H1 (cell line): Measurements from ENCODE around the gene DGKI. TPM values are rescaled to one million over a fixed set of nuclear protein-coding genes. Genes with fewer than 3 reads are reported as not detected.

Experiments
- CTCF ChIA-PET: fragments of 300-600 bp; sonication (Branson Sonifier 250); formaldehyde crosslinking; loops from one replicate; lab custom pipeline; 2021; ENCODE audit not compliant: partially characterized antibody; lab: Charles Lee
- POLR2A ChIA-PET: fragments of 300-600 bp; sonication (Branson Sonifier 250); formaldehyde crosslinking; loops from one replicate; lab custom pipeline; 2021; ENCODE audit warnings: inconsistent platforms; ENCODE audit not compliant: partially characterized antibody; lab: Charles Lee
- DNase-seq, 2 experiments: peaks; one replicate each; pipeline versions ENCODE4 v3.0.0 to v3.0.0-alpha.2; 2010 to 2022; ENCODE audit warnings: low spot score in 2 of 2, low read depth in 1 of 2, mixed read lengths in 1 of 2
- FAIRE-seq: peaks from 2 replicates; lab custom pipeline; 2011; peaks lifted over from hg19 to GRCh38; lab: Jason Lieb, UNC
- H2AFZ ChIP-seq: 2 replicates; pipeline ENCODE4 v1.8.1; 2012; ENCODE audit warnings: low read length, inconsistent platforms
- H2AK5ac ChIP-seq: 2 replicates; pipeline ENCODE4 v1.6.1; 2013; ENCODE audit warnings: low read depth, low read length
- H2BK120ac ChIP-seq: replicated peaks from 2 replicates; pipeline ENCODE3; 2013; ENCODE audit warnings: low read depth, low read length, inconsistent platforms
- H2BK12ac ChIP-seq: 2 replicates; pipeline ENCODE4 v1.6.1; 2013; ENCODE audit warnings: low read depth, low read length
- H2BK15ac ChIP-seq: 2 replicates; pipeline ENCODE4 v1.6.1; 2013; ENCODE audit warnings: low read length
- H2BK20ac ChIP-seq: 2 replicates; pipeline ENCODE4 v1.6.1; 2013; ENCODE audit warnings: low read length
- H2BK5ac ChIP-seq: 2 replicates; pipeline ENCODE4 v1.6.1; 2013; ENCODE audit warnings: low read depth, low read length
- H3K14ac ChIP-seq: 2 replicates; pipeline ENCODE4 v1.6.1; 2013; ENCODE audit warnings: inconsistent platforms; ENCODE audit not compliant: insufficient read length
- H3K18ac ChIP-seq: 2 replicates; pipeline ENCODE4 v1.6.1; 2013; ENCODE audit warnings: low read length; ENCODE audit errors: extremely low read depth
- H3K23ac ChIP-seq: 2 replicates; pipeline ENCODE4 v1.6.1; 2013; ENCODE audit warnings: inconsistent platforms; ENCODE audit not compliant: insufficient read length
- H3K23me2 ChIP-seq: 2 replicates; pipeline ENCODE4 v1.6.1; 2013; ENCODE audit warnings: low read depth, low read length
- H3K27ac ChIP-seq: 2 replicates; pipeline ENCODE4 v1.6.1; 2011; ENCODE audit warnings: low read depth, low read length, inconsistent platforms
- H3K27me3 ChIP-seq, 4 experiments: replicated peaks in 1 of 4; 1 replicate in 1 of 4; 2 replicates in 3 of 4; pipeline versions ENCODE4 v1.6.1 to v1.8.1; 2011 to 2013; ENCODE audit warnings: low read length in 3 of 4, mild to moderate bottlenecking in 3 of 4, inconsistent platforms in 2 of 4, mixed read lengths in 2 of 4, moderate library complexity in 1 of 4; ENCODE audit not compliant: control insufficient read depth in 3 of 4, insufficient read depth in 3 of 4; ENCODE audit errors: extremely low read depth in 1 of 4
- H3K36me3 ChIP-seq, 4 experiments: 2 replicates each; pipeline versions ENCODE4 v1.6.1 to v1.8.1; 2011 to 2013; ENCODE audit warnings: mild to moderate bottlenecking in 4 of 4, low read length in 3 of 4, moderate library complexity in 2 of 4, control low read depth in 1 of 4, inconsistent platforms in 1 of 4; ENCODE audit not compliant: insufficient read depth in 4 of 4, control insufficient read depth in 2 of 4
- H3K4ac ChIP-seq: replicated peaks from 2 replicates; pipeline ENCODE3; 2013; ENCODE audit warnings: low read length, low read depth, mixed read lengths, inconsistent platforms; ENCODE audit not compliant: insufficient read length
- H3K4me1 ChIP-seq, 4 experiments: replicated peaks in 1 of 4; 1 replicate in 1 of 4; 2 replicates in 3 of 4; pipeline versions ENCODE4 v1.6.1 to v1.8.1; 2011 to 2013; ENCODE audit warnings: low read length in 3 of 4, inconsistent platforms in 2 of 4, mixed read lengths in 1 of 4; ENCODE audit not compliant: insufficient read depth in 4 of 4, control insufficient read depth in 3 of 4
- H3K4me2 ChIP-seq, 2 experiments: 2 replicates each; pipeline versions ENCODE4 v1.6.1 to v1.8.1; 2011 to 2013; ENCODE audit warnings: low read depth in 2 of 2, low read length in 2 of 2, control low read depth in 1 of 2, inconsistent platforms in 1 of 2, mild to moderate bottlenecking in 1 of 2; ENCODE audit not compliant: insufficient read depth in 1 of 2
- H3K4me3 ChIP-seq, 4 experiments: fragments of 200-600, 300-600 bp in 1 of 4; sonication (generic), shearing (Covaris generic), sonication (Bioruptor Twin) in 1 of 4; 2 replicates each; pipeline versions ENCODE4 v1.5.1 to v1.8.1; 2011 to 2016; ENCODE audit warnings: low read length in 4 of 4, low read depth in 3 of 4, control low read depth in 2 of 4, inconsistent platforms in 2 of 4, mild to moderate bottlenecking in 2 of 4, mixed read lengths in 1 of 4, moderate library complexity in 1 of 4; ENCODE audit not compliant: insufficient read depth in 2 of 4; ENCODE audit errors: extremely low read depth in 1 of 4
- H3K56ac ChIP-seq: replicated peaks from 2 replicates; pipeline ENCODE3; 2013; ENCODE audit warnings: low read depth, mild to moderate bottlenecking, mixed read lengths, low read length, inconsistent platforms; ENCODE audit not compliant: insufficient read length
- H3K79me1 ChIP-seq: 2 replicates; pipeline ENCODE4 v1.6.1; 2013; ENCODE audit warnings: low read depth, low read length, control low read depth
- H3K79me2 ChIP-seq, 2 experiments: 2 replicates each; pipeline versions ENCODE4 v1.6.1 to v1.8.1; 2012 to 2013; ENCODE audit warnings: low read length in 2 of 2, mild to moderate bottlenecking in 2 of 2, inconsistent platforms in 1 of 2; ENCODE audit not compliant: insufficient read depth in 2 of 2, control insufficient read depth in 1 of 2
- H3K9ac ChIP-seq, 4 experiments: replicated peaks in 1 of 4; 1 replicate in 1 of 4; 2 replicates in 3 of 4; pipeline versions ENCODE4 v1.6.1 to v1.8.1; 2011 to 2013; ENCODE audit warnings: low read depth in 3 of 4, low read length in 3 of 4, control low read depth in 2 of 4, mild to moderate bottlenecking in 2 of 4, moderate library complexity in 2 of 4, inconsistent platforms in 1 of 4; ENCODE audit errors: extremely low read depth in 1 of 4
- H3K9me3 ChIP-seq, 2 experiments: 2 replicates each; pipeline versions ENCODE4 v1.6.1 to v1.8.1; 2012 to 2013; ENCODE audit warnings: mild to moderate bottlenecking in 2 of 2, moderate library complexity in 2 of 2, control low read depth in 1 of 2, inconsistent platforms in 1 of 2, low read depth in 1 of 2, low read length in 1 of 2, mixed read lengths in 1 of 2; ENCODE audit not compliant: insufficient read depth in 2 of 2
- H4K20me1 ChIP-seq, 2 experiments: replicated peaks in 1 of 2; 2 replicates each; pipeline versions ENCODE3 to v1.8.1; 2011 to 2013; ENCODE audit warnings: inconsistent platforms in 2 of 2, low read length in 2 of 2, mild to moderate bottlenecking in 1 of 2; ENCODE audit not compliant: insufficient read depth in 2 of 2, control insufficient read depth in 1 of 2
- H4K5ac ChIP-seq: 2 replicates; pipeline ENCODE4 v1.6.1; 2013; ENCODE audit warnings: low read length, low read depth, mixed read lengths, inconsistent platforms; ENCODE audit not compliant: insufficient read length
- H4K8ac ChIP-seq: 2 replicates; pipeline ENCODE4 v1.8.0; 2013; ENCODE audit warnings: mild to moderate bottlenecking, moderate library complexity, low read length, inconsistent platforms; ENCODE audit not compliant: insufficient read depth; ENCODE audit errors: extremely low read depth
- H4K91ac ChIP-seq: replicated peaks from 2 replicates; pipeline ENCODE3; 2013; ENCODE audit warnings: low read length, mixed read lengths, inconsistent platforms; ENCODE audit not compliant: insufficient read length
- CEBPB ChIP-seq: IDR thresholded peaks from 2 replicates; pipeline ENCODE4 v1.6.1; 2012; ENCODE audit warnings: low read depth, low read length
- CHD2 ChIP-seq: IDR thresholded peaks from 2 replicates; pipeline ENCODE4 v1.6.1; 2012; ENCODE audit warnings: low read length, improper control_type of control experiment
- CREB1 ChIP-seq: IDR thresholded peaks from 2 replicates; pipeline ENCODE4 v1.6.1; 2012; ENCODE audit warnings: inconsistent platforms
- CTBP2 ChIP-seq: IDR thresholded peaks from 2 replicates; pipeline ENCODE4 v1.7.0; 2011; ENCODE audit warnings: borderline replicate concordance, mild to moderate bottlenecking, moderate library complexity, mixed read lengths, low read length; ENCODE audit not compliant: insufficient read depth, insufficient read length
- HDAC6 ChIP-seq: IDR thresholded peaks from one replicate; pipeline ENCODE4 v1.7.1; 2012; ENCODE audit warnings: low read depth, mild to moderate bottlenecking, inconsistent platforms, low read length, moderate library complexity
- KDM1A ChIP-seq: fragments of 200-600, 300-600 bp; sonication (generic); IDR thresholded peaks from 2 replicates; pipeline ENCODE4 v1.7.1; 2016; ENCODE audit warnings: mild to moderate bottlenecking, low read length, borderline replicate concordance
- NRF1 ChIP-seq: IDR thresholded peaks from 2 replicates; pipeline ENCODE4 v1.6.1; 2011; ENCODE audit warnings: mild to moderate bottlenecking, low read depth, low read length, improper control_type of control experiment
- POU5F1 ChIP-seq: IDR thresholded peaks from 2 replicates; pipeline ENCODE4 v1.6.1; 2011; ENCODE audit warnings: low read depth, mild to moderate bottlenecking, low read length, moderate library complexity
- RAD21 ChIP-seq, 2 experiments: IDR thresholded peaks in 1 of 2; conservative IDR thresholded peaks in 1 of 2; 2 replicates each; pipeline ENCODE4 v1.6.1; 2011; ENCODE audit warnings: low read depth in 2 of 2, low read length in 2 of 2, improper control_type of control experiment in 1 of 2, inconsistent platforms in 1 of 2, mild to moderate bottlenecking in 1 of 2, moderate library complexity in 1 of 2
- RBBP5 ChIP-seq: IDR thresholded peaks from 2 replicates; pipeline ENCODE4 v1.7.1; 2012; ENCODE audit warnings: low read depth, mild to moderate bottlenecking, inconsistent platforms, low read length, moderate library complexity, borderline replicate concordance
- TAF1 ChIP-seq: IDR thresholded peaks from 2 replicates; pipeline ENCODE4 v1.6.1; 2011; ENCODE audit warnings: mild to moderate bottlenecking, low read depth, low read length
- TAF7 ChIP-seq: optimal IDR thresholded peaks from 2 replicates; pipeline ENCODE3; 2011; ENCODE audit warnings: low read depth, mild to moderate bottlenecking, inconsistent platforms, low read length, moderate library complexity, borderline replicate concordance
- WGBS, 2 experiments: shearing (Covaris generic) in 1 of 2; methylation state at CpG; one replicate each; pipeline versions ENCODE4 v1.1.6 to v1.1.7; 2013 to 2015; ENCODE audit warnings: low lambda C conversion rate in 2 of 2, mixed read lengths in 2 of 2, inconsistent platforms in 1 of 2, low coverage in 1 of 2, missing lambda C conversion rate in 1 of 2; ENCODE audit not compliant: insufficient replicate concordance in 2 of 2, insufficient coverage in 1 of 2, insufficient read length in 1 of 2; ENCODE audit errors: extremely low coverage in 1 of 2, missing lambda C conversion rate in 1 of 2; 5-methylcytosine and 5-hydroxymethylcytosine counted together
- polyA plus RNA-seq, 7 experiments: library from polyadenylated mRNA; depleted of rRNA in 3 of 7; stranded (reverse) in 5 of 7; unstranded in 2 of 7; fragments of >200 nt in 5 of 7; fragments of 200-250 nt in 2 of 7; gene quantifications; 1 replicate in 5 of 7; 2 replicates in 1 of 7; 4 replicates in 1 of 7; pipeline versions ENCODE4 v1.2.1 to v1.2.3, GENCODE V29; 2011 to 2013; ENCODE audit warnings: missing spikeins in 2 of 7, mixed read lengths in 2 of 7
- total RNA-seq: library from RNA; stranded (reverse); fragmentation: NEBNext Ultra II Directional; extraction: Animal tissue kit (Norgen Biotek cat#: 25700); gene quantifications from 2 replicates; pipeline ENCODE4 v1.2.1, GENCODE V29; 2021
- TF ChIP-seq, protein P1 (sequence below): IDR thresholded peaks from 2 replicates; pipeline ENCODE4 v1.6.1; 2011; ENCODE audit warnings: low read depth, mild to moderate bottlenecking, low read length; ENCODE audit not compliant: insufficient read depth

Gene DGKI
- total and polyA plus RNA-seq, 2 of the 8 experiments (the other 6 are each of a cell fraction or from before 2014, with no cell fraction given) = 0.20 to 0.71 TPM

DNA sequence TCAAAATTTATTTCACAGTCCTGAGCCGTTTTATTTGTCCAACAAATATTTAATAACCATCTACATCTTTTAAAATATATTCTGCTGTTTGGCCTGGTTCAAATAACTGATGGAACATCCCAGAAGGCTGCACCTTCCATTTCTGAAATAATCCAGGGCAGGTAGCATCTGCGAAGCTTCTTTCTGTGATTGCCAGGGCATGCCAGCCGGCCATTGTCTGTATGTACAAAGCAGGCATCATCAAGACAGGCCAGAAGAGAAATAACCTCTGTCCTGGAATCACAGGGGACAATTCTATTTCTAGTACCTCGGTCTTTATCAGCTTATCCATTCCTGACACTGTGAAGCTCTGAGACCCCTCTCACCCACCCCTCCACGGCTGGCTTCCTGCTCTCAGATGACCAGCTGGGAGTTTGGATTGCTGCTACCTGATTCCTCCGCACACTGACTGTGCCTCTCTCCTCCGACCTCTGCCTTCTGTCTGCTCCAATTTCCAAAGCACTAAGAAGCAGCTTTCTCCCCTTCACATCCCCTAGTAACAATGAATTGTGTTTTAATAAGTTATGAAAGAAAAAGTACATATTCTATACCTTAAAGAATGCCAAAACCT is 8.0 kb downstream of the DGKI start:
- Histone ChIP-seq H2BK12ac (no peak overlapping the region), H3K14ac (no peak overlapping the region), H3K56ac (no peak overlapping the region), H3K4me1 (peaks cover 4 to 14% (median 11%) of the 10 kb centered on the region in 4 experiments; a peak in 4 of 7 replicates), H3K4me2 (peak overlapping the region in 1 of 2 experiments; percentile 31; a peak in 1 of 4 replicates), H2BK20ac (peak overlapping the region; percentile 38; the same call in 1 of the 2 replicates), H2AK5ac (no peak overlapping the region), H2AFZ (no peak overlapping the region), H3K9me3 (peaks cover 3 to 4% of the 10 kb centered on the region in 2 experiments; a peak in 3 of 4 replicates), H2BK15ac (no peak overlapping the region), H3K36me3 (no peaks in the 10 kb centered on the region), H4K5ac (no peak overlapping the region), H3K4ac (no peak overlapping the region), H3K4me3 (no peak overlapping the region), H2BK5ac (no peak overlapping the region), H3K79me1 (no peaks in the 10 kb centered on the region), H2BK120ac (no peak overlapping the region), H3K27ac (no peak overlapping the region), H3K23me2 (no peaks in the 10 kb centered on the region; the same call in 1 of the 2 replicates), H3K23ac (no peak overlapping the region), H3K79me2 (no peaks in the 10 kb centered on the region), H3K9ac (no peak overlapping the region), H3K18ac (no peak overlapping the region; the same call in 1 of the 2 replicates), H4K91ac (no peak overlapping the region), H4K8ac (no peak overlapping the region), H3K27me3 (no peaks in the 10 kb centered on the region), H4K20me1 (no peaks in the 10 kb centered on the region)
- no peak for DNase-seq
- no peak for FAIRE-seq
- whole genome bisulfite sequencing, 2 experiments = 73 to 100% methylated on average over 1 to 7 of the region's 7 CpGs
- CTCF ChIA-PET = interaction anchor here (0.6 to 1.6 kb wide), 6 partner anchors 12 to 183 kb away, joined by 3 to 9 read pairs (median 3); no protein-coding TSS in a partner anchor
- POLR2A ChIA-PET = no interaction called here
- TF ChIP-seq CREB1 = no peak
- TF ChIP-seq KDM1A = no peak
- TF ChIP-seq POU5F1 = no peak
- TF ChIP-seq TAF1 = no peak
- TF ChIP-seq, protein P1, sequence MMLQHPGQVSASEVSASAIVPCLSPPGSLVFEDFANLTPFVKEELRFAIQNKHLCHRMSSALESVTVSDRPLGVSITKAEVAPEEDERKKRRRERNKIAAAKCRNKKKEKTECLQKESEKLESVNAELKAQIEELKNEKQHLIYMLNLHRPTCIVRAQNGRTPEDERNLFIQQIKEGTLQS = no peak
- TF ChIP-seq RAD21 (IDR thresholded peaks at IDR 0.05 in 1 of 2, conservative IDR thresholded peaks at IDR 0.05 in 1 of 2; ENCODE audit: low read depth in 2 of 2, low read length in 2 of 2) = no peak
- TF ChIP-seq HDAC6 = no peak
- no peak for TF ChIP-seq TAF7
- no peak for TF ChIP-seq NRF1
- no peak for TF ChIP-seq CEBPB
- TF ChIP-seq CHD2 = no peak
- TF ChIP-seq RBBP5 = no peak
- TF ChIP-seq CTBP2 = no peak
